SW480 (cell line): ENCODE data around the gene SH2D1B.
"Not testable (repeated sequence)": the region's sequence is repeated elsewhere in the genome, so short reads cannot be mapped to it uniquely, and the experiment has no call there.

Experiments
- DNase-seq: peaks from one replicate; pipeline ENCODE4 v3.0.0-alpha.2; 2016; ENCODE audit warnings: low spot score

SH2D1B gene

GRCh38 chr1:162361349-162361748 lies 50.6 kb downstream of the SH2D1B start:
- DNase-seq: no peak

DNA sequence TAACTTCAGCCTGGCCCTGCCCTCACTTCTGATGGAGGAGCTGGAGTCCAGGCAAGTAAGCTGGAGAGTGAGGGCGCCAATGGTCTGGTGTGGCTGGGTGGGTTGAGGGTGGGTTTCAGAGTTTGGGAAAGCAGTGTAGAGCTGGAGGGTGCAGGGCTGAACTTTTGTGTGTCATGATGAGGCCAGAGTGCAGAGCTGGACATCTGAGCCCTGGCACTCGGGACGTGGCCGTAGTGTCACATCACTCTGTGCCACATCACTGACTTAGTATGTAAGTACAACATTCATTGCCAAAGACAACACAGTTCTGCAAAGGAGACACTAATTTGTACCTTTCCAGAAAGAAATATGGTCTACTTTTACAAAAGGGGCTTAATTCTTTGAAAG lies 51.1 kb downstream of the SH2D1B start:
- DNase-seq: no peak

GRCh38 chr1:162360237-162360873 lies 51.6 kb downstream of the SH2D1B start:
- no peak for DNase-seq

DNA sequence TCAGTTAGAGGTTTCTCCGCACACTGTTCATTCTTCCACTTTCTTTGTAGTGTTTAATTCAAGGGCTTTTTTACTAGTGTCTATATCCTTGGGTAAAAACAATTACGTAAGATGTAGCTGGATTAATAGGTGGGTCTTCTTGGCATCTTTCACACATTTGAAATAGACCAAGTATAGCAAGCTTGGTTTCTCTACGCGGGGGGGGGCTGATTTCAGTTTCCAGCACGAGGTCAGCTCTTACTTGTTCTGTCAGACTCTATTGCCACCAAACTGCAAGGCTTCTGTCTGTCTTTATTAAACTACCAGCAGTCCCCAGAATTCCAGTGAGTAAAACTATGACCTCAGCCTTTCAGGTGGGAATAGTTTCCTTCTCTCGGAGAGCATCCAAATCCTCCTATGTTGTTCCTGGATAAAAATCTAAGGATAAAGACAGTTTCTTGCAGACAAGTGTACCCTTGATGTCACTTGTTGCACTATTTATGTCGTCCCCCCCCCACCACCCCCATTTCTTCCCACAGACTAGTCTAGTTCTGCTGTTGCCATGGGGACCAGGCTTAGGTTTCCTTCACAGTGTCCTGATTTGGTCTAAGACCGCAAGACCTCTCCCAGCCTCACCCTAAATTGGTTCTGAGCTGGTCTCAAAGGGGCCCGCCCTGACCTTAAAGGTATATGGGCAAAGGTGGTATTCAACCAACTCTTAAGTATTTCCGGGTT lies 52.3 kb downstream of the SH2D1B start:
- no peak for DNase-seq

- no peak for DNase-seq
Observed at GRCh38 chr1:162358928-162359327, 53.0 kb downstream of the SH2D1B start.

DNA sequence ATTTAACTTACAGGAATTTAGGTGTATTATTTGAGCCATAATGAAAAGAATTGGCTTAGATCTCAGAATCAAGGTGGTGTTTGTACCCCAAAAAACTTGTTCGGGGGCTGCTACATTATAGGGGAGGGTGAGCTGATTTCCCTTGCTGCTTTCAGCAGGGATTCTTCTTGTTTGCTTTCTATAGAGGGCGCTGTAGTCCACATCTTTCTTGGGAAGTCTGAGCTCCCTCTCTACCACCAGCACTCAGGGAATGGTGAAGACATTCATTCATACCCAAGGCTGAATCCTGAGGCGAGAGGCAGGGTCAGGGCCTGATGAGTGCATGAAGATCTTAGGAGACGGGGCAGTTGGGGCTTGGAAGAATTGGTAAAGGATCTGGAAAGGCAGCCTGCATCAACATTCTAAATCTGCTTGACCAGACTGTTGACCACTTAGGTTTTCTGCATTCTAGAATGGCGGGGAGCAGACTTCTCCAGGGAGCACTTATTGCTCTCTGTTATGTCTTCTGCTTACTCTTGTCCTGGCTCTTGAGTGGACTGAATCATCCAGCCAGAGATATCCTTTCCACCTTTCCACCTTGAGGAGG lies 54.2 kb downstream of the SH2D1B start:
- DNase-seq: peak; percentile 23

GRCh38 chr1:162353702-162354101 lies 58.2 kb downstream of the SH2D1B start:
- no peak for DNase-seq

- no peak for DNase-seq
Observed at GRCh38 chr1:162353078-162353477, 58.9 kb downstream of the SH2D1B start.

GRCh38 chr1:162351874-162352273 lies 60.1 kb downstream of the SH2D1B start:
- DNase-seq: not testable (repeated sequence)

- no peak for DNase-seq
Observed at GRCh38 chr1:162351246-162351842, 60.6 kb downstream of the SH2D1B start.

DNA sequence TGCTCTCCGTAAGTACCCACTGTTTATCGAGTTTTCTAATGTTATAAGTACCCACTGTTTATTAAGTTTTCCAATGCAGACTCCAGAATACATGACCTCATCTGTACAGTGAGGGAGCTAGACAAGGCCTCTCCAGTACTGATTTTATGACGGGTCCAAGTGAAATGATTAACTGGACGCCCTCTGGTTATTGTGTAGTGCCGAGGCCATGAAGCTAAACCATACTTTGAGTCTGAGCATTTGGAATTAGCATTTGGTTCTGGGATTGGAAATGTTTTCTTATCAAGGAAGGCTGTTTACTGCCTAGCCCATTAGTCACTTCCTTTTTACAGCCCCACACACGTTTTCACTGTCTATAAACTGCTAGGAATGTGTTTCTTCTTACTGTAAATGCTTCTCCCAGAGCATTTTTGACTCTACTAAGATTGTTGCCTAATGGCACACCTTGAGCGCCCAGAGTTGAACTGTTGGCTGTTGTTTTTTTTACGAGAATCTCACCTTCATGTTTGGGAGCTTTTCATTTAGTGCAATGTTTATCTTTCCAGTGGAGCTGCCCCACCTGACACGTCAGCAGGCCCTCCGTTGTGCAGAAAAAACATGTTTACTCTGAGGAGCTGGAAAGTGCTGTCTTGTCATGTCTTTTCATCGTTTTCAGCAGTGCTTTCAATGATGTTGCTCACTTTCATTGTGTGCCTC lies 62.2 kb downstream of the SH2D1B start:
- DNase-seq: peak; percentile 30

GRCh38 chr1:162347281-162347680 lies 64.7 kb downstream of the SH2D1B start:
- DNase-seq: no peak
